Frontal cortex (tissue), 4 donors: ENCODE results near the gene F2RL1. TPM values are rescaled to one million over a fixed set of nuclear protein-coding genes. Genes with fewer than 3 reads are reported as not detected.
"Not testable (repeated sequence)": the region's sequence is repeated elsewhere in the genome, so short reads cannot be mapped to it uniquely, and the experiment has no call there.

Experiments used
- DNase-seq, 2 donors: peaks; one replicate each; pipeline ENCODE4 v3.0.0; 2012; ENCODE audit warnings: low spot score in 2 of 2
- FAIRE-seq: peaks from 2 replicates; lab custom pipeline; 2012; peaks lifted over from hg19 to GRCh38; lab: Jason Lieb, UNC
- total RNA-seq: library from RNA; depleted of rRNA; stranded (reverse); fragments of >200 nt; gene quantifications from one replicate; pipeline ENCODE4 v1.2.3, GENCODE V29; 2014
- donor health status: control.
- donor health status: control.
- donor health status: control.

F2RL1 gene
- total RNA-seq, 1 donor from 2014 or later = 1.2 TPM

- DNase-seq (no peak), FAIRE-seq (no peak)
Measured at GRCh38 chr5:76804266-76804665, 14.6 kb upstream of the F2RL1 start.

- no peak for DNase-seq
- FAIRE-seq = no peak
Measured at GRCh38 chr5:76805821-76806505, 12.9 kb upstream of the F2RL1 start.

GRCh38 chr5:76807296-76807695 lies 11.5 kb upstream of the F2RL1 start:
- FAIRE-seq (no peak), DNase-seq (no peak)

GRCh38 chr5:76808141-76808691 lies 10.6 kb upstream of the F2RL1 start:
- DNase-seq (no peak), FAIRE-seq (no peak)

GRCh38 chr5:76809141-76809540 lies 9.7 kb upstream of the F2RL1 start:
- DNase-seq (no peak), FAIRE-seq (no peak)

DNA sequence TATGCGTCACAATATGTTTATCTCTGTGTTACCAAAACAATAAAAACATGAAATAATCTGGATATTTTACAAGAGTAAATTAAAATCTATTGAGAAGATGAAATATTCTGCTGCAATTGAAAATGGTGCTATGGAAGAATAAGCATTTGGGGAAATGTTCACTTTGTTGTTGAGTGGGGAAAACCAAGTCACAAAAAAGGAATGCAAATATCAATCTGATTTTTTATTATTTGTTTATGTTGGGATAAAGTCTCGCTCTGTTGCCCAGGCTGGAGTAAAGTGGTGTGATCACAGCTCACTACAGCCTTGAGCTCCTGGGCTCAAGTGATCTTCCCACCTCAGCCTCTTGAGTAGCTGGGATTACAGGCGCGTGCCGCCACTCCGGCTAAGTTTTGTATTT lies 8.6 kb upstream of the F2RL1 start:
- DNase-seq (no peak), FAIRE-seq (no peak)

GRCh38 chr5:76811214-76811613 lies 7.6 kb upstream of the F2RL1 start:
- FAIRE-seq = no peak
- no peak for DNase-seq

DNA sequence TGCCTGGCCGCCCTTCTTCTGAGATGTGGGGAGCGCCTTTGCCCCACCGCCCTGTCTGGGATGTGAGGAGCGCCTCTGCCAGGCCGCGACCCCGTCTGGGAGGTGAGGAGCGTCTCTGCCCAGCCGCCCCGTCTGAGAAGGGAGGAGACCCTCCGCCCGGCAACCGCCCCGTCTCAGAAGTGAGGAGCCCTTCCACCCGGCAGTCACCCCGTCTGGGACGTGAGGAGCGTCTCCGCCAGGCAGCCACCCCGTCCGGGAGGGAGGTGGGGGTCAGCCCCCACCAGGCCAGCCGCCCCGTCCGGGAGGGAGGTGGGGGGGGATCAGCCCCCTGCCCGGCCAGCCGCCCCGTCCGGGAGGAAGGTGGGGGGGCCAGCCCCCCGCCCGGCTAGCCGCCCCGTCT lies 6.6 kb upstream of the F2RL1 start:
- DNase-seq, FAIRE-seq: not testable (repeated sequence)

GRCh38 chr5:76813982-76814562 lies 4.8 kb upstream of the F2RL1 start:
- FAIRE-seq = no peak
- DNase-seq = no peak

- no peak for DNase-seq
- FAIRE-seq = no peak
Measured at GRCh38 chr5:76816110-76816831, 2.6 kb upstream of the F2RL1 start.

DNA sequence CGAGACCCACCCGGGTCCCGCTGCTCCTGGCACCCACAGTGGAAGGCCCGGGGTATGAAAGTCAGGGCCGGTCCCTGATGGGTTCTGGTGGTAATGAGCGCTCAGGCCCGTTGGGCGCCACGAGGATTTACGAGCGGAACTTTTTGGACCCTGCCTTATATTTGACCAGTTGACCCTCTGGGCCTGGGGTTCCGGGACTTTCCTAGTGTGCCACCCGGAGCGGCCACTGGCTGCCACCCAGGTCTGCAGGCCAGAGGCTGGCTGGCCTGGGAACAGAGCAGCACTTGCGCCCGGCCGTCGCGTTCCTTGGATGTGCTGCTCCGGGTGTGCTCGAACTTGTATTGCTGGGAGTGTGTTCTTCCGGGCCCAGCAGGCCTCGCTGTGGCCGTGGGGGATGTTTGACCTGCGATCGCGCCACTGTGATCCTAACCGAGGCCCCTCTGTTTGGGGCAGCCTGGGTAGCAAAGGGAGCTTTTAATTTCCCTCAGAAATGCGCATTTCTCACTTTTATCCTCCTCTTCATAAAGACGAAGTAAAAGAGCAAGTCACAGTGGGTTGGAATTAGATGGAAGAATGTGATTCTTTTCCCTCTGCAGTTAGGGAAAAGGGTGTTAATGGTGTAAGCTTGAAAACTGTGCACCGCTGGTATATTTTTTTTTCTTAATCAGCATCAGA lies 1.2 kb downstream of the F2RL1 start:
- no peak for DNase-seq

DNA sequence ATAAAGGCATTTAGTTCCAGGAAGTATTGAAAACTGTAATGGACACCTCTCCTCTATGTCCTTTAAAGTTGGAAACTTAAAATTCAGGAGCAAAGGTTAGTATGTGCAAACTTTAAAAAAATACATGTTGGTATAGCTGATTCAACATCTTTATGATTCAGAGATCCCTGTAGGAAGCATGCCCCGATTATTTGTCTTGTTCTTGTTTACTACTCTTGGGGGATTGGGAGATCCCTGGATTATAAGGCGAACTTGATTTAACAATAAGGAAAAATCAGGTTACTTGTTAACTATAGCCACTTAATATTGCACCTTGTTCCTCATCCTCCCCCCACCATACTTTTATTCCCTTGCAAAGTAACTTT lies 1.7 kb downstream of the F2RL1 start:
- FAIRE-seq (no peak), DNase-seq (no peak)

More for the DNA sequence above, 1.2 kb downstream of the F2RL1 start:
- FAIRE-seq = no peak

DNA sequence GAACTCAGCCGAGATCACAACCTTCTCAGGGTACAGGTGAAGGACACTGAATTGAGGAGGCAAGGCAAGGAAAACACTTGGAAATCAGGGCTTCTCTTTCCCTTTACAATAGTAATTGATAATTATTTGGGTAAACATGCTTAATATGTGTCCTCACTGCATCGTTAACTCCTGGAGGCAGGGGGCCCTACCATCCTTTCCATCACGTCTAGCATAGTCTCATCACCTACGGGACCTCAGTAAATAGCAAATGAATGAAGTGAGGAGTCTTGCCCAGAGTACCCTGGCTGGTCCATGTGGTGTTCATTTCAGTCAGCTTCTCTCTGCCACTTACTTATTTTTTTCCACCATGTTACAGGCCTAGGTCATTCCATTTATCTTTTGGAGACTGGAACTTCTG lies 2.3 kb downstream of the F2RL1 start:
- FAIRE-seq (no peak), DNase-seq (no peak)

- not testable (repeated sequence) for FAIRE-seq, DNase-seq
Measured at GRCh38 chr5:76822105-76822731, 3.4 kb downstream of the F2RL1 start.

DNA sequence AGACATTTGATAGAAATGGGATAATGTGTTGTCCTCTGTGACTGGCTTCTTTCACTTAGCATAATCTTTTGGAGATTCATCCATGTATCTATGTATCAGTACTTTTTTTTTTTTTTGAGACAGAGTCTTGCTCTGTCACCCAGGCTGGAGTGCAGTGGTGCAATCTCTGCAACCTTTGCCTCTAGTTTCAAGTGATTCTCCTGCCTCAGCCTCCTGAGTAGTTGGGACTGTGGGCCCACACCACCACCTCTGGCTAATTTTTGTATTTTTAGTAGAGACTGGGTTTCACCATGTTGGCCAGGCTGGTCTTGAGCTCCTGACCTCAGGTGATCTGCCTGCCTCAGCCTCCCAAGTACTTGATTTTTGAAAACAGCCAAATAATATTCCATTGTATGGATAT lies 7.6 kb downstream of the F2RL1 start:
- not testable (repeated sequence) for DNase-seq, FAIRE-seq

GRCh38 chr5:76831110-76831452 lies 12.3 kb downstream of the F2RL1 start:
- FAIRE-seq (no peak), DNase-seq (no peak)

DNA sequence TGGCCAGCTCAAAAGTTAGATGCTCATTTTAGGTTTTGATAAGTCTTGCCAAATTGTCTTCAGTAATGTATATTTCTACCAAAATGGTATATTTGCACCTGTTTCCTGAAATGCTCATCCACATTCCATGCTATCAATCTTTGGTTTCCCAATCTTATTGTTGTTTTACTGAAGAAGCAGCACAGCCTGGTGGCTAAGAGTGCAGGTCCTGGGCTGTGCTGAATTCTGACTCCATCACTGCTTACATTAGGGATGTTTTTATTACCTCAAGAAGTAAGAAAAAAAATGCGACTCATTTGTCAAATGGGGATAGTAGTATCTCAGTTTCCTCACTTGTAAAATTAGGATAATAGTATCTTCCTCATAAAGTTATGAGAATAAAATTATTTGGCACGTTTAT lies 17.4 kb downstream of the F2RL1 start:
- no peak for DNase-seq
- FAIRE-seq = no peak

DNA sequence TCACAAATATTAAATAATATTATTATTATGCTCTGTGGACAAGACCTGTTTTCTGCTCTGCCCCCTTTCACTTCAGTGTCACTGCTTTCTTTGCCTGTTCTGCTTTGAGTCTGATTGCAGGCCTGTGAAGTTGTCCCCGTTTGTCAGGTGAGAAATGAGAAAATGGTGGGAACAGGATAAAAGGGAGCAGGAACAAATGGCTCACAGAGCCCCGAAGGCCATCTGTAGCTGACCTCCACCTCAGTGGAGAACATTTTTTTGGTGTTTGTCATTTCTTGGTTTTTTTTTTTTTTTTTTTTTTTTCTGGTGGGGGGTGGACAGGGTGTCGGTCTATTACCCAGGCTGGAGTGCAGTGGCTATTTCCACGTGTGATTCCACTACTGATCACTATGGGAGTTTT lies 17.8 kb downstream of the F2RL1 start:
- no peak for FAIRE-seq
- no peak for DNase-seq

DNA sequence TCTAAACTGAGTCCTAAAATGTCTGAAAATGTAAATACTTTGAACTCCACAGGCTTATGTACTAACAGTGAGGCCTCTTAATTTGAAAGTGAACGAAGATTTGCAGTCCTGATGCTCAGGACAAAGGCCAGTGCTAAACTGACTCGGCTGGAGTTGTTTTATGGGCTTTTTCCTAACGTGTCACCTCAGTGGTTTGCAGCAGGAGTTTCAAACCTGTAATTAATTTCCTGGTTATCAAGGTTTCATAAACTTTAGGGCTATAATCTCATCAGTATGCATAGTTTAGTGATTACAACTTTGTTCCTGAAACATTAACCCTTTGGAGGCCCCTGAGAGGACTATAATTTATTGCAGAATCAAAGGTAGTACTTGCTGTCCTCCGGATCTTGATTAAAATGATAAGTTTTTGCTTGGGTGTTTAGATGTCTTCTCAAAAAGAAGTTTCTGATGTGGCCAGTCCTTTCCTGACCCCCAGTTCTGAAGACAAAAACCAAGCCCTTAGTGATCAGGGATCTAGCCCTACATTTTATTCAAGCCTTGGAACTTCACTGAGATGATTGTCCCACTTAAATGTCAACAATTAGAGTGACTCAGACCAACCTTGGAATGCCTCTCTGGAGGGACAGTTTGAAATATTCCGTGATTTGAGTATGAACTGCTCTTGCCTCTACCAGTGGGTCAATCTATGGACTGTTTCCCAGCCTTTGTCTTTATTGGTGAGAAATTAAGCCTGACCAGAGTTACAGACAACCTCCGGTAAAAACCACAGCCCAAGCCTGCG lies 19.8 kb downstream of the F2RL1 start:
- FAIRE-seq (no peak), DNase-seq (no peak)
